SK-N-SH (cell line): ENCODE data around the gene CHFR.

Experiments
- CTCF ChIP-seq: fragments of 200-600 bp; sonication (generic); IDR thresholded peaks from 2 replicates; pipeline ENCODE4 v1.6.1; 2017; ENCODE audit warnings: antibody characterized with exemption, mild to moderate bottlenecking, moderate library complexity
- EP300 ChIP-seq, 2 experiments: IDR thresholded peaks; 2 replicates each; pipeline versions ENCODE4 v1.4.0 to v1.6.1; 2012; ENCODE audit warnings: borderline replicate concordance in 1 of 2, low read depth in 1 of 2, low read length in 1 of 2
- IRF3 ChIP-seq: fragments of 150-350 bp; IDR thresholded peaks from 2 replicates; pipeline ENCODE4 v1.6.1; 2016; ENCODE audit warnings: mild to moderate bottlenecking, low read depth, low read length
- JUND ChIP-seq: IDR thresholded peaks from 2 replicates; pipeline ENCODE4 v1.4.0; 2012
- MAX ChIP-seq: IDR thresholded peaks from 2 replicates; pipeline ENCODE4 v1.4.0; 2012; ENCODE audit warnings: low read depth
- NRF1 ChIP-seq: IDR thresholded peaks from 2 replicates; pipeline ENCODE4 v1.6.1; 2012; ENCODE audit warnings: low read depth, mild to moderate bottlenecking, low read length
- POLR2AphosphoS5 ChIP-seq: IDR thresholded peaks from 2 replicates; pipeline ENCODE4 v1.6.1; 2012; ENCODE audit warnings: low read depth, low read length
- RFX5 ChIP-seq: IDR thresholded peaks from 2 replicates; pipeline ENCODE4 v1.6.1; 2012; ENCODE audit warnings: mild to moderate bottlenecking, improper control_type of control experiment, low read length
- RXRA ChIP-seq: IDR thresholded peaks from 2 replicates; pipeline ENCODE4 v1.4.0; 2012; ENCODE audit warnings: low read depth, mild to moderate bottlenecking, borderline replicate concordance
- SIN3A ChIP-seq: IDR thresholded peaks from 2 replicates; pipeline ENCODE4 v1.6.1; 2012; ENCODE audit warnings: low read depth, mild to moderate bottlenecking, low read length, moderate library complexity, borderline replicate concordance
- SMC3 ChIP-seq: IDR thresholded peaks from 2 replicates; pipeline ENCODE4 v1.6.1; 2012; ENCODE audit warnings: low read depth, low read length, improper control_type of control experiment
- TAF1 ChIP-seq: IDR thresholded peaks from 2 replicates; pipeline ENCODE4 v1.6.1; 2012; ENCODE audit warnings: low read depth, mild to moderate bottlenecking, low read length, moderate library complexity, borderline replicate concordance
- TF ChIP-seq, protein P1 (sequence below): fragments of 150-350 bp; IDR thresholded peaks from 2 replicates; pipeline ENCODE4 v1.6.1; 2017; ENCODE audit warnings: antibody characterized with exemption, low read length, low read depth, borderline replicate concordance

GRCh38 chr12:132837693-132838409 is 49.6 kb downstream of the CHFR start:
- TF ChIP-seq RXRA (no peak), MAX (no peak), CTCF (no peak), RFX5 (no peak), POLR2AphosphoS5 (no peak), SMC3 (no peak), IRF3 (no peak), SIN3A (no peak), TAF1 (no peak), JUND (no peak), EP300 (IDR thresholded peaks at IDR 0.05; ENCODE audit: borderline replicate concordance in 1 of 2, low read depth in 1 of 2, low read length in 1 of 2) (no peak), NRF1 (no peak)
- TF ChIP-seq, protein P1, sequence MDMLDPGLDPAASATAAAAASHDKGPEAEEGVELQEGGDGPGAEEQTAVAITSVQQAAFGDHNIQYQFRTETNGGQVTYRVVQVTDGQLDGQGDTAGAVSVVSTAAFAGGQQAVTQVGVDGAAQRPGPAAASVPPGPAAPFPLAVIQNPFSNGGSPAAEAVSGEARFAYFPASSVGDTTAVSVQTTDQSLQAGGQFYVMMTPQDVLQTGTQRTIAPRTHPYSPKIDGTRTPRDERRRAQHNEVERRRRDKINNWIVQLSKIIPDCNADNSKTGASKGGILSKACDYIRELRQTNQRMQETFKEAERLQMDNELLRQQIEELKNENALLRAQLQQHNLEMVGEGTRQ = no peak
